ENCODE results near the gene CCDC160.
"Not testable (repeated sequence)": the region's sequence is repeated elsewhere in the genome, so short reads cannot be mapped to it uniquely, and the experiment has no call there.

Gene CCDC160

DNA sequence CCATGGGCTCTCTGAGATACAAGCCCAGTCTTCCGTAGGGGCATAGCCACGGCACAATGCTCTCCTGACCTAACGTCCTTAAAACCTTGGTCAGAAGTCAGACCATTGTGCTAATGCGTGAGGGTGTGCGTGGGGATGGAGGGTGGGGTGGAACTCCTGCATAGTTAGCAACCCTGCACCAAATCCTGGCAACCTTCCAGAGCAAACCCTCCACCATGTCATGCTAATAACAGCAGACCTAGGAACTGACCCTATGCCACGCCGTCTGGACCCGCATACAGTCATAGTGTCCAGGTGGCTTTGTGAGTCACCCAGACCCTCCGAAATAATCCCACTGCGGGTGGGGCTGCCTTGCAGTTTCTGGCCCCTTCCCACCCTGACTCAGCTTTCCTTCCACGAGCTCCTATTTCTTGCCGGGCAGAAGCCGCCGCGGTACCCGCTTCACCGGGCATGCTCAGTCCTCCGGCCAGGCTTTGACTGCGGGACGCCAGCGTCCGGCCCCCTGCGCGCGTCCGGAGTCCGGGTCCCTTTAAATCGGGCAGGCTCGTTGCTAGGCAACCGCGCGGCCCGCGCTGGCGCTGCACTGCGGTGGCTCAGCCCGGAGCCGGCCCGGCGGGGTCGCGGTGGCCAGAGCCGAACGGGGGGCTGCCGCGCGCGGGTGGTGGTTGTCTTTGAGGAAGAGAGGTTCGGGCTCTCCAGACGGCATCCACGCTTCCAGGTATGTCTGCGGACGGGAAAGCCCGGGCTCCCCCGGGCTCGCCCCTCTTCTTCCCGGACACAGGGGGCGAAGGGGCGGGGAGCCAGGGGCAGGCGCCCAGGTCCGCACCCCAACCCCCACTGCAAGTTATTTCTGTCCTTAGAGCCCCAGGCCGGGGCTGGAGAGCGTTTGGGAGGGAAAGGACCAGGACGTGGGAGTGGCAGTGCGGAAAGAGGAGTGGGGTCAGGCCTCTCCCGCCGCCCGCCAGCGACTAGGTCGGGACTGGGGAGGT lies at the start of gene CCDC160:
Gene CCDC160 (plus strand): TSS at position 557 of the 989 bp plus-strand sequence. CDS start 7,619 bp downstream, outside the sequence.
- peak; percentile 48 for DNase-seq (ENCODE audit: low spot score)

DNA sequence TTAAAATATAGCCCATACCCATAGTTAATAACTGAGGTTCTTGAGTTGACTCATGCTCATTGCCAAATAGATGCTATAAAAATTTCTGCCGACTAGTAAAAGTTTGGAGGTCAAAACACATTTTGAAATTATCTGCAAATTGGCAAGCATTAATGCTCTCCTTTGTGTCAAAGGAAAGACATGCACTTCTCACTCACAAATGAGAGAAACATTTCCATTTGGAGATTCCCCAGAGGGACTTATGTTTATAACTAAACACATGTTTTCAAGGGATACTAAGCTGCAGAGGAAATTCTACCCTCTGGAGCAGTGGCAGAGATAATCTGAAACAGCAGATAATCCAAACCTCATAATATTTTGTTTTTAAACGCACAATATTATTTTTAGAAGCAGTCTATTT lies 45.7 kb upstream of the CCDC160 start:
- no peak for DNase-seq (ENCODE audit: low spot score)

DNA sequence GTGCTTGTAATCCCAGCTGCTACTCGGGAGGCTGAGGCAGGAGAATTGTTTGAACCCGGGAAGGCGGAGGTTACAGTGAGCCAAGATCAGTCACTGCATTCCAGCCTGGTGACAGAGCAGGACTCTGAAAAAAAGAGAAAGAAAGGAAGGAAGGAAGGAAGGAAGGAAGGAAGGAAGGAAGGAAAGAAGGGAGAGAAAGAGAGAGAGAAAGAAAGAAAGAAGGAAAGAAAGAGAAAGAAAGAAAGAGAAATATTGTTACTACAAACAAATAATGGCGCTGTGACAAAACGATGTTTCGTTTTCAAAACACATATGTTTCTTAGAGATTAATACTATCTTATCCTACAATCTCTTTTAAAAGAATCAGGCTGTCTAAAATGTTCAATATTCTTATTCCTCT lies 42.1 kb upstream of the CCDC160 start:
- no peak for DNase-seq (ENCODE audit: low spot score)

DNA sequence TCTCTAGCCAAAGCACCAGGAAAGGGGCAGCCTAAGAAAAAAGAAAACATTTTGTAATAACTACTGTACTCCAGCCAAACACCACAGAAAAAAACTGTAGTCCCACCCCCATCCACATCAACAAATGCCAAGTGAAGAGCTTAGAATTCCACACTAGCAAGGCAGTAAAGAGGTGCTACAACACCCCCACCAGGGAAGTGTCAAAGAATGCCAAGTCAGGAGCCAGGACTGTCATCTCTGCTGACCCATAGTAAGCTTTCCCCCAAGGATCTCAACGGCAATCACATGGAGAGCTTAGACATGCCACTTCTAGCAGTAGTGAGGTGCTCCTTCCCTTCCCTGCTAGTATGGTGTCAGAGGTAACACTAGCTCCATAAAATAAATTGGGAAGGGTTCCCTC lies 34.4 kb upstream of the CCDC160 start:
- DNase-seq (ENCODE audit: low spot score): no peak

DNA sequence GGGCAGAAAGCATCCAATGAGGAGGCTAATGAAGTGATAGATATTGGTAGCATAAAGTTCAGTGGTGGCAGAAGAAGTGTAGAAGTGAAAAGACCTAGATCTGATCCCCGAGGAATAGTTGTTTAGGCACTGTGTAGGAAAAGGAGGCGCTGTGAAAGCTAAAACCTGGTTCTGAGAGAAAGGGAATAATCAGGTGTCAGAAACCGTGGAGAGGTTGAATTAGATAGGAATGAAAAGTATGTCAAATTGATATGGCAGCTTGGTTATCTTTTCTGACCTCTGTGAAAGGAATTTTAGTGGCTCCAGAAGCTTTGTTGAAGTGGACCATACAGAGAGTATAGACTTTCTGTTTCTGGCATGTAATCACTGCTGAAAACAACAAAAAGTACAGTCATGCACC lies 30.8 kb upstream of the CCDC160 start:
- no peak for DNase-seq (ENCODE audit: low spot score)

DNA sequence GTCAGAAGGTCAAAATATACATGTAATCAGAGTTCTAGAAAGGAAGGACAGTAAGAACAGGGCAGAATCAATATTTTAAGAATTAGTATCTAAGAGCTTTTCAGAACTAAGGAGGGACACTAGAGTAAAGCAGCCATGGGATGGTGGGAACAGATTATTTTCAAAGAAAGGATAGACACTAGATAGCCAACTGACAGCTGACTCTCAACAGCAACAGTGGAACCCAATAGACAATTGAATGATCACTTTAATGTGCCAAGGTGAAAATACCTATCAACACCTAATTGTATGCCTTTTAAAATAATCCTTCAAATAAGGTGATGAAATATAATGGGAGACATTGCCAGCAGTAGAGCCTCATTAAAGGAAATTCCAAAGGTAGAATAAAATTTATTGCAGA lies 26.5 kb upstream of the CCDC160 start:
- no peak for DNase-seq (ENCODE audit: low spot score)

DNA sequence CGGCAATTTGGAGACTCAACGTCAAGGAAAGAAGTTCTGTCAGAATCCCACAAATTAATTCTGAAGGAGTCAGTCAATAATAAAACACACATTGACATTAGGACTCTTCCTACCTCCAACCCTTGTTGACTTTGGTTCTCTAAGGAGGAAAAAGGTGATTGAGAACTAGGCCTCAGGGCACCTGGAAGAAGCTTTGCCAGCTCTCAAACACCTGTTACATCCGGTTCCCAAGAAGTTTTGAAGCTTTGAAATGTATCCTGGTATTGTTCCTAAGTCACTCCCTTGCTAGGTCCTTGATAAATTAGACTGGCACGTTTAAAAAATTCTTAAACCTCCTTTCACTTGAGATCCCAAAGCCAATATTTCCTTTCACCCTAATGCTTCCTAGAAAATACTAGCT lies 1.7 kb upstream of the CCDC160 start:
- no peak for DNase-seq (ENCODE audit: low spot score)

DNA sequence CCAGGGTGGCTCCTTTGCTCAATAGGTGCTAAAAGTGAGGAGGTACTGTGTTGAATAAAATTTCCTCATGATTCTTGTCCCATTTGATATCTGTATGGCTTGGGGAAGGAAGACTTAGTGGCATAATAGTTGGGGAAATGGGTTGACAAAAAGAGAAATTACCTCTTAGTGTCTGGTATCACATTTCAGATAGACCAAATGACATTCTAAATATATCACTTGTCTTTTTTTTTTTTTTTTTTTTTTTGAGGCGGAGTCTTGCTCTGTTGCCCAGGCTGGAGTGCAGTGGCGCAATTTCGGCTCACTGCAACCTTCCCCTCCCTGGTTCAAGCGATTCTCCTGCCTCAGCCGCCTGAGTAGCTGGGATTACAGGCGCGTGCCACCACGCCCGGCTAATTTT lies 1.2 kb downstream of the CCDC160 start:
- DNase-seq (ENCODE audit: low spot score): not testable (repeated sequence)

DNA sequence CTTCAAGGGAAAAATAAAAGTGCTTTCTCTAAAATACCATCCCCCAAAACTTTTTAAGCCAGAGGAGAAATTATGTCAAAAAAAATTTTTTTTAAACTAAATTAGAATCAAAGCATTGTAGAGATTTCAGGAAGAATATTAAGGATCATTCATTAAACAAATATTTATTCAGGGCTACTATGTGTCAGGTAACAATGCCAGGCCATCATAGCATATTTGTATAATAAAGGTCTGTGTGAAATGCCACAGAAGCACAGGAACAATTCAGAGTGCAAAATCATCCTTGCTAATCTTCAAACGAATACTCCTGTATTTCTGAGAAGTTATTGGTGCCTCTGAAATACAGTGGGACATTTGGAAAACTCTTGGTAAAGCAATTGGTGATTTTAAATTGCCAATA lies 2.0 kb downstream of the CCDC160 start:
- DNase-seq (ENCODE audit: low spot score): no peak

DNA sequence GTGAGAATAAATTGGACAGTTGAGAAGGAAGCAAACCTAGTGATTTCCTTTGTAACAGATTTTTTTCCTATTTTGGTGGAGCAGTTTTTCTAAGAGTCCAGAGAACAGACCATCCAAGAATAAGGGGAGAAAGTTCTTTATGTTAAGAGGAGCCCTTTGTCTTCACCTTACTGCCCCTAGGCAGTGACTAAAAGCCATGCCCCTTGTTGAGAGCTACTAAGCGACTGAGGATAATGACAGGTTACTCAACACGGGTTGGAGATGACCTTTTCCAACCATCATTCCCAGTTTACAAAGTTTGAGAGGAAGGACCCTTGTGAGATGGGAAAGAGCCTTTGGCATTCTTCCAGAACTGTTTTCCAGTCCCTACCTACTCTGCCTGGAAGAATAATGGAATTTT lies 3.2 kb downstream of the CCDC160 start:
- DNase-seq (ENCODE audit: low spot score): no peak

DNA sequence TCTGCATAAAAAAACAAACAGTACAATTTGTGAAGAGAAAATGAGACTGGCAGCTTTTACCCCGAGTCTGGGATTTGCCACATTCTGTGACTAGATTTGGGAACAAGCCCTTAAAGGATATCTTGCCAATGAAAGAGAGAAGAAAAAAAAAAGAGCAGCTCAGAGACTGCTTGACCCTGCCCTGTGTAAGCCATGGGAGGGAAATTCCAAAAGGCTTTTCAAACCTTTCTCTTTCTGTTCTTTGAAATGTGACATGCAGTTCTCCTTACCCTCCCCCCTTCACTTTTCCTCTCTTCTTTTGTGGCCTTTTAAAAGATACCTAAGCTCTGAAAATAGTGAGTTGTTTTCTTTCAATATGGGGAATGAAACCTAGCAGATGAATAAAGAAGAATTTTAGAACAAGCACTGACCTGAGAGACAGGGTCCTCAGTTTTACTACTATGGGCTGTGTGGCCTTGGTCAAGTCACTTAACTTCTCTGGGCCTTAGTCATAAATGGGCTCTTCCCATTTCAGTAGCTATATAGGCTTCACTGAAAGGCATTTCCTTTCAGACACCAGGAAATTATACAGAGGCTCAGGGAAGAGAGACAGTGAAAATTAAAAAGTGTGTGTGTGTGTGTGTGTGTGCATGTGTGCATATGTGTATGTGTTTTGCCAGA lies 5.1 kb downstream of the CCDC160 start:
- DNase-seq (ENCODE audit: low spot score): no peak

DNA sequence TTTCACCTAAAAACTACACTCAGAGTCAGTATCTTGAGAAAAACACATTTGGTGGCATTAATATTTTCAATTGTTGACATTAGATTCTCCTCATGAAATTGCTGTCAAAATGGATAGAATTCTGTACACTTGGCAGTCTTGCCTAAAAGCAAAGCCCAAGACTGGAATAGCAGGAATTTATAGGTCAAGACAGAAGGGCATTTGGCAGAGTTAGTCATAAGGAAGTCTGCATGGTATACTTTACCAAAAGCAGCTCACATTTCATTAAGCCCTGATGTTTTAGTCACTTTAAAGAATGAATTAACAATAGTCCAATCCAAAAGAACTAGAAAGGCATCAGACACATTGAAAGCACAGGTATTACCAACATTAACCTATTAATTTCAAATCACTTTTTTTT lies 7.1 kb downstream of the CCDC160 start:
- DNase-seq (ENCODE audit: low spot score): peak; percentile 44

DNA sequence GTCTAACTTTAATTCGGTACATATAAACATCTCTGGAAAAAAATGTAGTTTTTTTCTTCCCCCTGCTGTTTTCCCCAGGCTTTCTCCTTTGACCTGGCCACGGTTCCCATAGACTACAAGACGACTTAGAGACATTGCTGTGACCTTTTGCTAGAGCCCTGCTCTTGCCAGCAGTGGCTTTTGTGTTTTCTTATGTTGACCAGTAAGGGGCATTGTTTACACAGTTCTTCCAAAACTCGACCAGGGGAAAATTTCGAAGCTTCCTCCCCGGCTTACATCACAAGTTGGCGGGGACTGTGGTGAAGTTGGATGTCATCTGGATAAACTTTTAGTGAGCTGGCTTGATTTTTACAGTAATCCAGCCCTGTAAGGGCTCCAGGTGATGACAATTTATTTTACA lies 9.3 kb downstream of the CCDC160 start:
- DNase-seq (ENCODE audit: low spot score): no peak

DNA sequence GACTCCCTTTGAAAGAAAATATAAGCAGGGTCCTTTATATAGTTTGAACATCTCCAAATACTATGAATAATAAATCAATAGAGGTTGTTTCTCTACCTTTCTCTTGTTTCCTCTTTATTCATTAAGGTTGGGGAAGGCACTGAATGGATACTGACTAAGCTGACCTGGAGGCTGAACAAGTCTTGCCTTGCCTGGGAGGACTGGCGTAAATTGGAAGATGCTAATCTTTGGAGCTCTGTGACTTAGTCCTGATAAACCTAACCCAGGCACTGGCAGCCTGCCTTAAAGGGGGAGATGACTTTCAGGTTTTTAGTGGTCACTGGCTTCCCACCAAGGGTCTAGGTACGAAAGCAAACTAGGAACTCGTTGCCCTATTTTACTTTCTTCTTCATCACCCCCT lies 10.5 kb downstream of the CCDC160 start:
- no peak for DNase-seq (ENCODE audit: low spot score)

DNA sequence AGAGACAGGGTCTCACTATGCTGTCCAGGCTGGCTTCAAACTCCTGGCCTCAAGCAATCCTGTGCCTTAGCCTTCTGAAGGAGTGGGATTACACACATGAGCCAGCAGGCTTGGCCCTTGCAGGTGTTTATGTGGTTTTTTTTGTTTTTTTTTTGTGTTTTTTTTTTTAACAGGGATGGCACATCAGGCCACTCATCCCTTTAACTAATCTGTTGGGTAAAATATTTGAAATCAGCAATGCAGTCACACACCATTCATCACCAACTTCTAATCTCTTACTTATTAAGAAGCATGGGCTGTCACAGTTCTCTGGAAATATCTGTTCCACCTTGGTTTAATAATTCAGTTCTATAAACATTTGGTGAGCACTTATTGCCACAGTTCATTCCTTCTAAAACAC lies 12.3 kb downstream of the CCDC160 start:
- peak; percentile 59 for DNase-seq (ENCODE audit: low spot score)

DNA sequence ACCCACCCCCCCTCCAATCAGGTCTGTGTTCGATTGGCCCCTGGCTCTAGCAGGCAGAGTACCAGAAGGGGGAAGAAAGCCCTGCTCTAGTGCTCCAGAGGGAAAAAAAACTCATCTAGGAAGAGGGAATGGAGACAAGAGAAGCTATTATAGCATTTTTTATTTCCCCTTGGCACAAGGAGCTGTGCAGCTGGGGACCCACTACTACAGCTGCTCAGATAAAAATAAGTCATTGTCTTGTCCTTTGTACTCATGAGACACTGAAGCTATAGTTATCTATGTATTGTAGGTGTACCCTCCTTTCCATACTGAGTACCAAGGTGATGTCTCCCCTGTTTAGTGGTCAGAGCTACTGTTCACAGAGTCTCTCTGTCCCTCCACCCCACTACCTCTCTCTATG lies 14.3 kb downstream of the CCDC160 start:
- DNase-seq (ENCODE audit: low spot score): no peak

DNA sequence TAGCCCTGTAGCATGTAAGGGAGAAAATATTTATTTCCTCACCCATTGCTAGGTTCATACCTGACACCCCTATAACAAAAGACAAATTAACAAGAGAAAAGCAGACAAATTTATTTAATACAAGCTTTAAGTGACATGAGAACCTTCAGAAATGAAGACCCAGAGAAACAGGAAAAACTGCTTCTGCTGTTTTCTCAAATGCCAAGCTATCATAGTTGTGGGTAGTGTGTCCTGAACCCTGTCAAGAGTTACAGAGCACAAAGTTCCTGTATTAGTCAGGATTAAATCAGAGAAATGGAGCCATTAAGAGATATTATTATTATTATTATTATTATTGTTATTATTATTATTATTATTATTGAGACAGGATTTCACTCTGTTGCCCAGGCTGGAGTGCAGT lies 17.5 kb downstream of the CCDC160 start:
- DNase-seq (ENCODE audit: low spot score): no peak

DNA sequence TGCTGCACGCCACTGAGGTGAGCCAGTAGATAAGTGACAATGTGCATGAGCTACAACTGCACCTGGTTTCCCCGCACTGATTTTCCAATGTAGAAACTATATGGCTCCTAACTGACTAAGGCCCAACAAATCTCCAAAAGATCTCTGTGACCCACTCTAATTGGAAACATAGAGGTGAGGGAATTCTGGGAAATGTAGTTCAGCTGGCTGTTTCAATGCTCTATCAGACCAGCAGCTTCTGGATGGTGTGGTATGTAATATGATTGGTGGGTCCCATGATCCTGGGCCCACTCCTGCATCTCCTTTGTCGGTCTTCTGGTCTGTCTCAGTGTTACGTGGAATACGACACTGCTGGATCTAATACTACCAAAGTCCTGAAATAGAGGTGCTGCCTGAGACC lies 18.6 kb downstream of the CCDC160 start:
- DNase-seq (ENCODE audit: low spot score): no peak

DNA sequence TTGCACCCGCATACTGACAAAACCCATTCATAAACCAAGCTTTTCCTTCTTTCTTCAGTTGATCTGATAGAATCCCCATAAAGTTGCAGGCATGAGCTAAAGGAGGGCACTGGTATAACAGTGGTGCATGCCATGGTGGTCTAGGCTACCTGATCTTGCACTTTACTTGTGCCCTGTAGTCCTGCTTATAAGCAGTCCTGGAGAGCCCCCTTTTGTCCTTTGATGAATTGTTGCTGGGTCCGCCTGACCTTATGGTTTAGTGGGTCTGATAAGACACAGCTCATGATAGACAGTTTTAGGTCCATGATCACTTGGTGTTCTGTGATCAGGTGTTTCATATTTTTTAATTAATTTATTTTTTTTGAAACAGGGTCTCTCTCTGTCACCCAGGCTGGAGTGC lies 19.7 kb downstream of the CCDC160 start:
- DNase-seq (ENCODE audit: low spot score): no peak

DNA sequence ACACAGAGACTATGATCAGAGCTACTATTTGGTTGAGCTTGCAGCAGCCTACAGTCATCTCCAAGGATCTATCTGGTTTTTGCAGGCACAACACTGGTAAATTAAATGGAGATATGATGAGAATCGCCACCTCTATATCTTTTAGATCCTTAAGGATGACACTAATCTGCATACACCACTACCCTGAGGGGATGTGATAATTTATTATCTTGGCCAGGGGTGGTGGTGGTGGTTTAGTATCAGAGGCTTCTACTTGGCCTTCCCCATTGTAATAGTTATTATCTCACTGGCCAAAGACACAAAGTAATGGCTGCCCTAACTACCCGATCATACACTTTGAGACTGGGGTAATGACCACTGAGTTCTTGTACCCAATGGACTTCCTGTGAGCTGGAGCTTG lies 21.2 kb downstream of the CCDC160 start:
- no peak for DNase-seq (ENCODE audit: low spot score)

DNA sequence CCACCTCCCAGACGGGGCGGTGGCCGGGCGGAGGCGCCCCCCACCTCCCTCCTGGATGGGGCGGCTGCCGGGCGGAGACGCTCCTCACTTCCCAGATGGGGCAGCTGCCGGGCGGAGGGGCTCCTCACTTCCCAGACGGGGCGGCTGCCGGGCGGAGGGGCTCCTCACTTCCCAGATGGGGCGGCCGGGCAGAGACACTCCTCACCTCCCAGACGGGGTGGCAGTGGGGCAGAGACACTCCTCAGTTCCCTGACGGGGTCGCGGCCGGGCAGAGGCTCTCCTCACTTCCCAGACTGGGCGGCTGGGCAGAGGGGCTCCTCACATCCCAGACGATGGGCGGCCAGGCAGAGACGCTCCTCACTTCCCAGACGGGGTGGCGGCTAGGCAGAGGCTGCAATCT lies 49.0 kb downstream of the CCDC160 start:
- not testable (repeated sequence) for DNase-seq (ENCODE audit: low spot score)

DNA sequence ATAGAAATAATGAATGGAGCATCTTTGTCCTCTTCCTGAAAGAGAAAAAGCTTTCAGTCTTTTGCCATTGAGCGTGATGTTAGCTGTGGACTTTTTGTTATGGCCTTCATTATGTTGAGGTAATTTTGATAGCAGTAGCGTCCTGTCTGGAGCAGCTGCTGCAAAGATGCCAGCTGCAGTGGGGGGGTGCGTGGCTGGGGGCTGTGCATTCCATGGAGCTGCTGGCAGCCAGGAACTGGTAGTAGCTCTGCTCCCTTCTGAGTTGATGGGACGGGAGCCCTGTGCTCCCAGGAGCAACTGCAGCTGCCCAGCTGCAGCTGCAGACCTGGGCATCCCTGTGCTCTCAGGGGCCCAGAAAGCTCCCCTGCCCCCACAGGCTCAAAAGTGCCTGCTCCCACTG lies 50.4 kb downstream of the CCDC160 start:
- DNase-seq (ENCODE audit: low spot score): no peak

DNA sequence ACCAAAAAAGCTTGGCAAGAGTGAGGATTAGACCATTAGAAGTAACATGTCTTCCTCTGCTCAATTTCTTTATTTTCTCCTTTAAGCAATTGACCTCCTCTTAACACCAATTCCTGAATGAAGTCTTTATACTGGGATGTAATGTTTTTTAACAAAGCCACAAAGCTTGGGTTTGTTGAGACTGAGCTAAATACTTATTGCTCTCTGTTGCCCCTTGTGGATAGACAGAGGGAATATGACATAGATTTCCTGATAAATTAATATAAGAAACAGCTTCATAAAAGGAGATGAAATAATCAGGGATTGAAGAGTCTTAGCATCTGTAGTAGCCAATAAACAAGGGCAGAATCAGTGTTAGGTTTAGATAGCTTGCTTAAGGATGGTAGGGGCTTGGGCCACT lies 57.6 kb downstream of the CCDC160 start:
- DNase-seq (ENCODE audit: low spot score): peak; percentile 9
